Kidney capillary endothelial cell (primary cell): Measurements from ENCODE around the gene PLD5.

ENCODE experiments used
- DNase-seq: peaks from one replicate; pipeline ENCODE4 v3.0.0-alpha.2; 2018; ENCODE audit warnings: low spot score

The PLD5 gene

DNA sequence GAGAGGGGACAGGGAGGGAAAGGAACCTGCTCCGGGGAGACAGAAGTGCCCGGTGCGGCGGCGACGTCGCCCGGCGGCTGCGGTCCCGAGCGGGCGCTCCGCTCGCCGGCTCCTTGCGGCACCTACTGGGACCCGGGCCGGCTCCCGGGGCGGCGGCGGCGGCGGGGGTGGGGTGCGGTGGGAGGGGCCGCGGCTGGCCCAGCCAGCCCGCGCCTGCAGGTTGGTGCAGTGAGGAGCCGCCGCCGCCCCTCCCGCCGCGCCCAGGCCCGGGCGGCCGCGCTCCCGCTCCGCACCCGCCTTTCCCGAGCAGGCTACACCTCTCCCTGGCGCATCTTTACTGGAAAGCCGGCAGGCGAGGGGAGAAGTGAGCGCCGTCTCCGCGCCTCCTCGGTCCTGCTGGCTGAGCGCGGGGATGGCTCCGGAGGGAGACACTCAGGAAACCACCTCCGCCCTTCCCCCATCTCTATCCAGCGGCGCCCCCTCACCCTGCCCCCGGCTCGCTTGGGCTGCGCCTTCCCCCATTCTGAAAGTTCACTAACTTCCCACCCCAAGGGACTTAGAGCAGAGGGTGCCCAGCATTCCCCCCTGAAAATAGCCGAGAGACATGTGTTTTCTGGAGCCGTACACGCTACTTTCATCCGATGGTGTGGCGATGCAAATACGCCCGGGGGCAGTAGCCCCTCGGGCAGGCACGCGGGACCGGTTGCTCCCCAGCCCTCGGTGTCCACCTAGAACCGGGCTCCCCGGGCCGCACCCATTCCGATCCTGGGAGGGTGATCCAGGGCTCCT is at the start of gene PLD5:
TSS of gene PLD5 (minus strand) at position 127 of the 789 bp plus-strand sequence.
- no peak for DNase-seq

DNA sequence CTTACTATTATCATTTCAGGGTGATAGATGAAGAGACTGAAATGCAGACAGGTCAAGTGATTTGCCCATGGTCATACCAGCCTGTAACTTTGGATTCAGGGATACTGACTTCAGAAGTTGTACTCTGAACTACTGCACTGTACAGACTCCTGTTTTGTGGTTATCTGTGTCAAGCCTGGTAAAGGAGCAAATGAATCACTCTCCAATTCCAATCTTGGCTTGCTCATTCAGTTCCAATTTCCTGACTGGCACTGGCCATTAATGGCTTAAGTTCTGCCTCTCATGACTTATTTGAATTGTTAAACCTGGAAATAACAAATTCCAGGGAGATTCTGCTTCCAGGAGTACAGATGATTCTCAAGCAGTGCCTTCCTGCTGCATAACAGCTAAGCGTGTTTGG is 45.4 kb upstream of the PLD5 start:
- no peak for DNase-seq

DNA sequence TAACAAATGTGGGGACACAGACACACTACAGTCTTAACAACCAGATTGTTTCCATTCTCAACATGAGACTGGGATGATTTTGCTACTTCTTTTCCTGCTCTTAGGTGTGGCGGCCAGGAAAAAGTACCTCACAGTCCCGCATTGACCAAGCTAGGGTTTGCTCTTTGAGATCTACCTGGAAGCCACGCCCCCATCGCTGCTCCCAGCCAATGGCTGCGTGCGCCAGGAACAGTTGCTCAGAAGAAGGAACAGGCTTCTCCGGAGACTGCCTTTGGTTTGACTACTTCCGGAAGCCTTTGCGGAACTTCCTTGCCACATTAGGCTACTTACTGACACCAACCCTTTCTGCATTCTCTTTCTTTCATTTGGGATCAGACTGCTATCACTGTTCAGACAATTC is 44.2 kb upstream of the PLD5 start:
- no peak for DNase-seq

DNA sequence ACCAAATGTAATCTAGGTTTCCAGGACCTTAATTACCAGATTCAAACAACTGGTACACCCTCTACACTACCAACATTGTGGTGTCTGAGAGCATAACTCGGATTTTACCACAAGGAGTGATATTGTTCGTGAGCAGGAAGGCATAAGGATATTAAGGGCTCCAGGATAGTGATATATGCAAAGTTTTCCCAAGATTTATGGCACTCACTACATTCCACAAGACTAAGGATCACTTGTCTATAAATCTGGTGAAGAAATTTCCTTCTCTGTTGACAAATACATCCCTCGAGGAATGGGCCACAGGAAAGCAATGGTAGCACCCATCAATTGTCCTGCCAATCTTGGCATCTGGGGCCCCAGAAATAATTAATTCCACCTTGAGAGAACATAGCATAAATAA is 43.1 kb upstream of the PLD5 start:
- no peak for DNase-seq

DNA sequence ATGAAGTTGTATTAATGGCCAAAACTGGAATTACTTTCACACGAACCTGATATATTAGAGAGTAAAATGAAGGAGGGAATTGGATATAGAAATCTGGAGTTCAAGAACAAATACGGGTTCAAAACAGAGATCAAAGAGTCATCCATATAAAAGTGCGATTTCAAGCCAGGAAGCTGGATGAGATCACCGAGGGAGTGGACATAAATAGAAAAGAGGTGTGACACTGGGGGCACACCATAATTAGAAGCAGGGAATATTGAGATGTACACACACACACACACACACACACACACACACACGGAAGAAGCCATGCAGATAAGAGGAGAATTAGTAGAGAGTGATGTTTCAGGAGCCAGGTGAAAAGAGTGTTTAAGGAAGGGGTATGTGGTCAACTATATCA is 32.3 kb upstream of the PLD5 start:
- DNase-seq: no peak

DNA sequence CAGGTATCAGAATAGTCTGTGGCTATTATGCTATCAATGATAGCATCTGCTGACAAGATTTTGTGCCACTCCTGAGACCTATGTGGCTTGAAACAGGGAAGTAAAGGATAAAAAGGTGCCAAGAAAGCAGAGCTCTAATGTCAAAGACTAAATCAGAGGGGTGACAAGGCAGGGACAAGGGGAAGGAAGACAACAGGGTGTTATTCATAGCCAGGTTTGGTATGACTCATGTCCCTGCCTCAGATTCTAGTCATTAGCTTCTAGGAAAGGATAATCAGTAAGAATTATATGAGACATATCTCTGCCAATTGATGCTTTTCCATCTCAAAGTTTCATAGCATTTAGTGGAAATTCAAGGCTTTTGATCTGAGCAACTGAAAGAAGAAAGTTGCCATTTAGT is 31.8 kb upstream of the PLD5 start:
- no peak for DNase-seq

DNA sequence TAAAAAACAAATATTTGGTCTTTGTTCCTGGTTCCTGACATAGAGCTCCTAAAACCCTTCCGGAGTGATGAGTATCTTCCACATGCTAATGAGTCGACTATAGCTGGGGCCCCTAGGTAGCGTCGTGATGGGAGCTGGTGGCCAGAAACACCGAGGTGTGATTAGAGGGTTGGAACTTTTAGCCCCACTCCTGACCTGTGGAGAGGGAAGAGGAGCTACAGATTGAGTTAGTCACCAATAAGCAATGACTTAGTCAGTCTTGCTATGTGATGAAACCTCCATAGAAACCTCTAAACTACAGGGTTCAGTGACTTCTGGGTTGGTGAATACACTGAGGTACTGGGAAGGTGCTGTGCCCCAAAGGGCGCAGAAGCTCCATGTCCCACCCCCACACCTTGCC is 30.1 kb upstream of the PLD5 start:
- DNase-seq: no peak

DNA sequence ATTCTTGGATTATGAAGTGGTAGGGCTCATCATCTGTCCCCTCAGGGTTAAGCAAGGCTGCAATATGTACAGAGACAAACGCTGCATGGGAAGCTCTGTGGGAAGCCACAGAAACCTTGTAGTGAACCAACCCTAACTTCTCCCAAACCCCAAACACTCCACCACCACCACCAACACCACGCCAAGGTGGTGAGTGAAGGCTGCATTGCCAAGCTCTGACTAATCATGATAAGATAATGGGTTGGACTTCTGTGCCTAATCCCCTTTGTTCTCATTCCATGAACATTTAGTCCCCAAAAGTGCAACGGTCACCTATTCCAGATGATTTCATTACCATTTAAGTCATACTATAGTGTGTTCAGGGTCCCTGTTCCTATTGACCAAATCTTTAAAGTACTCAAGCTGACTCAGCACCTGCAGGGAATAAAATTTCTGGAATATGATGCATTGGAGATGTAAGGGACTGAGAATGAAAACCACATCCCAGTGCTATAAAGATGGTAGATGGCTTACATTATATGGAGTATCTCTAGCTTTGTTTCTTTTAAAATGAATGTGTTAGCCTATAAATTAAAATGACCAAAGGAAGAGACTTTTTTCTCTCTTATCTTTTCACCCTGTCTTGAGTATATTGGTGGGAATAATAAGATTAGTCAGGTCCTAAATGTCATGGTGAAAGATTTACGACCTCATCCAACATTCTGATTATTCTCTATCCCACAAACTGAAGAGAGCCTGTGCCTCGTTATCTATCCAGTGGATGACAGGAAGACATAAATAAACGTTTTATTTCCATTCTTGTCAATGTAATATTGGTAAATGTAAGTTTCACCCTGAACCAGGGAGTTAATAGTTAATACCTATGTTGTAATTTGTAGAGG is 22.6 kb upstream of the PLD5 start:
- no peak for DNase-seq

DNA sequence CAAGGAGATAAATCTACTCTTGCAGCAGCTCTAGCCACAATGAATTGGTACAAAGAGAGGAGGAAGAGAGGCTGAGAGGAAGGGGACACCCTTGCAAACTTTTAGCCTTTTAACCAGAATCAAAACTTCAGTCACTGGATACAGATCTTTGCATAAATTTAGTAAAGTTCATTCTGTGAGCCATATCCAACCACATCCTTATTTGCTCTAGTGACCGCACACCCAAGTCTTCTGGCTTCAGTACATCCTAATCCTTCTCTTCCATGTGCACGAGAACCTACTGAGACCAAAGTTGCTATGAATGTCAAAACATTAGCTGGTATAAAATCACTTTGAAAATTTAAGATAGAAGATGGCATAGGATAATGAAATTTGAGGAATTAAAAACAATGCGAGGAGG is 21.9 kb upstream of the PLD5 start:
- no peak for DNase-seq

DNA sequence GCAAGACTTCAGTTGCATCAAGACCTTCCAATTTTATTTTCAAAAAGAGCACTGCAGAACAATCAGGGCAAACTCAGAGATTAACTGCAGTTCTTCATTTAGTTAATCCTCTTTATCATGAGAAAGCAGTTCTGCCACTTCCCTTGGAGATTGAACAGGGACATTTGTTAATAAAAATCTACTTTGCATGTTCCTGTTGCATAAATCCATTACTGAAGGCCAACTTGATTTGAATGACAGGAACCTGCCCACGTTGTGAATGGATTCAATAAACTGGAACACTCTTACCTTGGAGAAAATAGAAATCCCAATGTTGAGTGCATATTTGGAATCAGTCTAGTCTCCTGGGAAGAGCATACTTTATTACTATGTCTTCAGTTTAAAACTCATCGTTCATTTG is 19.6 kb upstream of the PLD5 start:
- DNase-seq: no peak

DNA sequence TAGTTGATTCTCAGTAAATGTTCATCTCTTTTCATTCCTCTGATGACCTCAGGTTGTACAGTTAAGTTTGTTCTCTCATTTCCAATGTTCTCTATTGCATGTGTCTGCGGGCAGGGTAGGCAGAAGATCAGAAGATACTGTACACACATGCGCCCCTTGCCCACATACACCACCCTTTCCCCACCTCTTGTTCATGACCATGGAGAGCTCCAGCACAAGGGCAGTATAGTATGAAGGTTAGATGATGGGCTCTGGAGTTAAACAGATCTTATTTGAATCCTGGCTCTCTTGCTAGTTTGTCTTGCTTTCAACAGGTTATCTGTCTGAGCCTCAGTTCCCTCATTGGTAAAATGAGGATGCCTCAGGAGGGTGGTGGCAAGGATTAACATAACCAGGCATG is 17.8 kb upstream of the PLD5 start:
- DNase-seq: no peak

DNA sequence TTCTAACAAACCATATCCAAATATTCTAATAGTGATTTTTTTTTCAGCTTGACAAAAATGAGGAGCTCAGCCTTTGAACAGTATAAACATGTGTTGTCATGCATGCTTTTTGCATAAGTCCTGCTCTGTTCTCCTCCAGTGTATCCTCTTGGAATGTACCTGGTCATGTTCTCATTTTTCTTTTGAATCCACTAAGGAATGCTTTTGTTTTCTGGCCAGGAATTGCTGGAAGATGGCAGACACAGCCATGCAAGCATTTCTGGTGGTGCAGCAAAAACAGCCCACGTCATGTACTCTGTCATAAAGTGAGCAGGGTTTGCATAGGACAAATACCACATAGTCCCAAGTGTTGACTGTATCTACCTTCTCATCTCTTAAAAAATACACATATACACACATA is 11.5 kb upstream of the PLD5 start:
- DNase-seq: no peak

DNA sequence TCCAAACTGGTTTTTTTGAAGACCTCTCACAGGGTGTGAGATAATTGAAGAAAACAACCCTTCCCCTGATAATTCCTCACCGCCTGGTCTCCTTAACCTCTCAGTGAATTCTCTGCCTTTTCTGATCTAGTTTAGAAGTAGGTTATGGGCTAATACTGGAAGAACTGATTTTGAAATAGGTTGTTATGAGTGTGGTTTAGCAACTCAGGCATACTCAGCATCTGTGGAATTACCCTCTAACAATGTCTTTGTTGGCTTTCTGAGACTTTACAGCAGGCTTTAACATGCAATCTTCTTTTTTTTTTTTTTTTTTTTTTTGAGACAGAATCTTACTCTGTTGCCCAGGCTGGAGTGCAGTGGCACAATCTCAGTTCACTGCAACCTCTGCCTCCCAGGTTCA is 10.3 kb upstream of the PLD5 start:
- DNase-seq: no peak

DNA sequence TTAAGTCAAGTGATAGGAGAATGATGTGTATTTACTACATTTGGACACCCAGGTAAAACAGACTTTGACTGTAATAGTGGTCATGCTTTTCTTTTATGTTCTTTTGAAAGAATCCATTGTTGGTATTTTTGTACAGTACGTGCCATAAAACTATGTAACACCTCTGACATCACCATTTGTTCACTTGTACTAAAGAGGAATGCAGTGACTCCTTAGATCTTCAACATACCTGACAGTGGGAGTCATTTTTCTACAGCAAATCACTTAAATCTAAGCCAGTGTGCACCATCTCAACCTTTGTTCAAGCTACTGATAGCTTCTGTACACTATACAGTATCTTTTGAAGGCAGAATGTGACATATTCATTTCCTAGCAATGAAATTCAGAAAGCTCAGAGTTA is 6.3 kb upstream of the PLD5 start:
- no peak for DNase-seq

DNA sequence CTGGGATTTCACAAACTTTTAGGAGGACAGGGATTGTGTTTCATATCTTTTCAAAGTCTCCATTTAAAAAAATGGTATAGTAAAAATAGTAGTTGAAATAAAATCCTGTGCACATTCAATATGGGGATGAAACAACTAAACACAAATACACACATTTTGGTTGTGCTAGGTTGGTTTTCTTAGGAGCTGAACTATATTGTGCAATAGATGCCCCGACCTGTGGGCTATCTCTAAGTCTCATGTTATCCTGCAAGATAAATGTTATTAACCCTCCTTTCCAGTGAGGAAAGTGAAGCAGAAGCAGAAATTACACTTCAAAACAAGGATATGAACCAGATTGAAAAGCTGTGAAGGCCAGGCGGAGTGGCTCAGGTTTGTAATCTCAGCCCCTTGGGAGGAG is 1.3 kb upstream of the PLD5 start:
- no peak for DNase-seq

DNA sequence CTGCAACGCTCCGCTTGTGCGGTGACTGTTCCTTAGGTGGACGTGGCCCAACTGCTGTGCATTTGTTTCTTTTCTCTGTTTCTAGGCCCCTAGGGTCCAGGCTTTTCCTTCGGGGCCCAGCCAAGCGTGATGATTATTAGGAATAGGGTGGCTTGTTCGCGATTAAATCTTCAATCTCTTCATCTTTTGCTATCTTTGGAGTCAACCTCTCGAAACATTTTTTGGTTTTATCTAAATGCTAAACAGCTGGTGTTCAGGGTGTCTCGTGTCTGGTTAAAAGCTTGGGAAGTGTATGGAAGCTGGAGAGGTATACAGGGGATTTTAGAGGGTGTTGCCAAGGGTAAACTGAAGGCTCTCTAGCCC is 844 bp upstream of the PLD5 start:
- DNase-seq: no peak

DNA sequence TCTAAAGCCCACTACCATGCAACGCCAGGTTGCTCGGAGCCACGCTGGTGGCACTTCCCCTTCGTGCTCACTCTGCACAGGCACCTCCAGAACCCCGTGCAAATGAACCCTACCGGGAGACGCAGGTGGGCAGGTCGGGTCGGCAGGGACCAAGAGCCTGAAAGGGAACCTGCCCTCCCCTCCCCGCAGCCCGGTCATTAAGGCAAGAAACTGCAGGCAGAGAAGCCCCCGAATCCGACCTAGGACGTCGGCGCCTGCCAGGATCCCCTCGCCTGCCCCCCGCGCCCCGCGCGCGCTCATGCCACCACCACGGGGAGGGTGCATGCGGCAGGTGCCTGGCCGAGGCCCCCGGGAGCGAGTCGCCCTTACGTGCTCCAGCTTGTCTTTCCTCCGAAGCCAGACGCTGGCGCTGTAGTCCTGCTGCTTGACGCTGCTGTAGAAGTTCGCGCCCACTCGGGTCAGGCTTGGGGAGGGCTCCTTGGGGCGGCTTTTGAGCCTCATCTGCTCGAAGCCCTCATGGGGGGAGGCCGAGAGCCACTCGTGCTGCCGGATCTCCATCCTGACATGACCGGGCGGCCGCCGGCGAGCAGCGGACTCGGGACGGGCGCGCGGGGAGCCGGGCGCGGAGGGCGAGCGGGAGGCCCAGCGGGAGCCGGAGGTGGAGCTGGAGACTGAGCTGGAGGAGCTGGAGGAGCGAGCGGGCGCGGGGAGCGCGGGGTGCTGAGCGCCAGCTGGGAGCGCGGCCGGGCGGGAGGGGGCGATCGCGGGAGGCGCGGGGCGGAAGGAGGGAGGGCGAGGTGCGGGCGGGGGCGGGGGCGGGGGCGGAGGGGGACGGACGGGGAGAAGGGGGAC is 552 bp downstream of the PLD5 start:
- DNase-seq: no peak

DNA sequence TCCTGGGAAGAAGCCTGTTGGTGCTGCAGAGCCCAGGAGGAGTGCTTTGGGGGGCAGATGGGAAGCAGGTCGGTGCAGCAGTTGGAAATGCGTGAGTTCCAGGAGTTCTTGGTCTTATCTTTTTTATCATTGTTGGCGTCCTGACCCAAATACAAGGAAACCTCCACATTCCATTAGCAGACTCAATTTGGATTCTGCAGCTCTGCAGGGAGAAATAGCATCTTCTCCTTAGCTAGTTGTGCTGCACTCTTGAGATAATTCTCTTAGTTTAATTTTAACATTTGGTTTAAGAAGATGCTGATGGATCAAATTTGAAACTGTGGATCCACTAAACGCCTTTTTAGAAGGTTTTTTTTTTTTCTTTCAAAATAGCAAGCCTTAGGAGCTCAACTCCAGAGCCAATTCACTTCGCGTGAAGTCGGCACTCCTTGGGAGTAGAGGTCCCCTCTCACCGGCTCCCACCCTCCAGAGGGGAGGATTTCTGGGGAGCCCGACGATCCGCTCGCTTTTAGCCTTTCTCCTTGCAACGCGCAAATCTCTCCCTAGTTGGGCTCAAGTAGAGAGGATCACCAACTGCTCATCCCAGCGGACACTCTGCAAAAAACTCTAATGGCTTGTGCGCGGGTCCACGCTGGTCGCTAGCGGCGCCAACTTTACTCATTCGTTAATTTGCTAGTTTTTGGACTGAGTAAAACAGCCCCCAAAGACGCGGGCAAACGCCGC is 1.3 kb downstream of the PLD5 start:
- DNase-seq: no peak

DNA sequence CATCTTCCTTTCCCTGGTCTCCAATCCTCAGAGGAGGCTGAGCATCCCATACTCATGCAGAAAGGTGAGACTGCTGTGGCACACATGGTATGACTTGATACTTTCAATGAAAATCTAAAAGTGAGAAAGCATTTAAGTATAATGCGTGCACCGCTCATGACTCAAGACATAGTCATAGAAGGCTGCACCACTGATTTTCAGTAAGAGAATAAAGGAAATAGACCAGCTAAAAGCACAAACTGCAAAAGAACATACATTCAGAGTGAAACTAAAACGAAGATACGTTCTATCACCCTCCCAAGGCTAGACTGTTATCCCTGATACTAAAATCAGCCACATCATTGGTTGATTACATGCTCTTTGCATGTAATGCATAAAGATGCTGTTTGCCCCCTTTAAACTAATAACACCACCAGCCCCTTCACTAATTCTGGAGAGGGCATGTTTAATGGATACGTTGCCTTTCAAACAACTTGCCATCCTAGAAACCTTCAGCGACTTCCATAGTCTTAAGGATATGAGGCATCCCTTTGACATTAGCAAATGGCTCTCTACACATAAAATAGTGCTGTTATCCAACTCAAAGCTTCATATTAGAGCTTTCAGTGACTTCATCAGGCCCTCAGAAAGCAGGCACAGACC is 2.1 kb downstream of the PLD5 start:
- no peak for DNase-seq

DNA sequence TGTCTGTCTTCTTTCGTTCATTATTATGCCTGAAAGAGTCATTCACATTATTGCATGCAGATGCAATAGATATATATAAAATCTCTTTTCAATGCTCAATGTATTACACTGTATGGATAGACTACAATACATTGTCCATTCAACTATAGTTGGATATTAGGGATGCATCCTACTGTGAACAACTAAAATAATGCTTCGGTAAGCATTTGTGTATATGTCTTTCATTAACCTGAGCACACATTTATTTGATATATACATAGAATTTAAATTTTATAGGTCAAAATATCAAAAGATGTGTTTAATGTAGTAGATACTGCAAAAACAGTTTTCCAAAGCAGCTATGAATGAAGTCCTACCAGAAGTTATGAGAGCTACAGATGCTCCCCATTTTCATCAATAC is 8.9 kb downstream of the PLD5 start:
- DNase-seq: no peak

DNA sequence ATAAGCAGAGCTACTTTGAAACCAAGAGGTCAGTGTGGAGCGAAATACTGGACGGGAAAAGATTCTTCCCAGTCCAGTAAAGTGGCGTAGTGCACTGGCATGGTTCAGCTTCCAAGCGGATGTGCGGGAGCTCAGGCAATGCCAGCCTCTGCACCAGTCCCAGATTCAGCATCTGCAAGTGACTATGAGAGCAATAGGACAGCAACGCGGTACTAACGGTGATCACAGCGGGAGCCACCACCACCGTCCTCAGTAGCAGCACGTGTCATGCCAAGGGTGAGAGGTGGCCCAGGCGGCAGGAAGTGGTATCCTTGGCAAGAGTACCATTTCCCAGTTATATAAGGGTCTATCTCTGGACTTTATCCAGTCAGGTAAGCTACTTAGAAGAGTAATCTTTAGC is 17.8 kb downstream of the PLD5 start:
- DNase-seq: no peak

DNA sequence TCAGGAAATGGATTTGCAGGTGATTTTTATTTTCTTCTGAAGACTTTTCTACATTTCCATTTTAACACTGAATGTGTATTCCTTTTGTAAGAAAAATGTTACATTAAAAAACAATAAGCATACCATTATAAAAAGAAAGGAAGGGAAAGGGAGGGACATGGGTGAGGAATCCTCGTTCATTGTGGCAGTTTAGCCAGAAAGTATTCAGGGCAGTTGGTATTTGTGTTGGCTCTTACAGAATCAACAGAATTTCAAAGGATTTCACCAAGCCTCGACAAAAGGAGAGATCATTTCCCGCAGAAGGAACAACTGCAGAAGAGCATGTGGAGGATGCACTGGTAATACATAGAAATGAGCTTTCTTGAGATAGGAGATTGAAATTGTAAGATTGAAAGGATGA is 35.0 kb downstream of the PLD5 start:
- DNase-seq: no peak
